HG02973 (cell line): ENCODE measurements around the gene FADS2.

ENCODE experiments used
- ATAC-seq: cut with Tn5 transposase; IDR thresholded peaks from one replicate; pipeline ENCODE4 v1.9.1; 2021; ENCODE audit warnings: moderate library complexity; ENCODE audit not compliant: unreplicated experiment

FADS2 gene

DNA sequence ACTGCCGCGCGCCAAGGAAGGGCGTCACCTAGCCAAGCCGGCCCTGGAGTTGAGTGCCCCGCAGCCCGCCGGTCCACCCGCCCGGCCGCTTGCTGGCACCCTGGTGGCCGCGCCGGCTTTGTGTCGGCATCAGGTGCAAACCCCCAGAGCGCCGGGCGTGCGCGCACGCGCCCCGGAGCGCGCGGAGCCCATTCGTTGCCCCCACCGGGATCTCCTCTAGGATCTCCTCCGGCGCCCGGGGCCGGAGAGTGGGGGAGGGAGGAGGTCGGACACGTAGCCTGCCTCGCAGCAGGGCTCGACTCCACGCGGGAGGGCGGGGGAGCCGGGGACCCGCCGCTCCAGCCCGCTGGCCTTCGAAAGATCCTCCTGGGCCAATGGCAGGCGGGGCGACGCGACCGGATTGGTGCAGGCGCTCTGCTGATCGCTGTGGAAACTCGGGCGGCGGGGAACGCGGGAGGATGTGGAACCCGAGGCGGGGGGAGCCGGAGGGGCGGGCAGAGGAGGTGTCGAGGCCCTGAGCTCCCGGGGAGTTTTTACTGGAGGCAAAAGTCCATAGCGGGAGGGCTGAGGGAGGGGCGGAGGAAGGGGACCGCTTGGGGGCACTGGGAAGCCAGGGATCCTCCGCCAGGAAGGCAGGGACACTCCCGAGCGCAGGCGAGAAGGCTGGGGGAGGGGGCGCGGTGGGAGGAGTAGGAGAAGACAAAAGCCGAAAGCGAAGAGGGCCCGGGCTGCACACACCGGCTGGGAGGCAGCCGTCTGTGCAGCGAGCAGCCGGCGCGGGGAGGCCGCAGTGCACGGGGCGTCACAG lies at the start of gene FADS2:
FADS2 (plus strand) TSS at position 730 of the 808 bp plus-strand sequence. CDS start 91 bp downstream, outside the sequence.
- peak; percentile 58 for ATAC-seq

DNA sequence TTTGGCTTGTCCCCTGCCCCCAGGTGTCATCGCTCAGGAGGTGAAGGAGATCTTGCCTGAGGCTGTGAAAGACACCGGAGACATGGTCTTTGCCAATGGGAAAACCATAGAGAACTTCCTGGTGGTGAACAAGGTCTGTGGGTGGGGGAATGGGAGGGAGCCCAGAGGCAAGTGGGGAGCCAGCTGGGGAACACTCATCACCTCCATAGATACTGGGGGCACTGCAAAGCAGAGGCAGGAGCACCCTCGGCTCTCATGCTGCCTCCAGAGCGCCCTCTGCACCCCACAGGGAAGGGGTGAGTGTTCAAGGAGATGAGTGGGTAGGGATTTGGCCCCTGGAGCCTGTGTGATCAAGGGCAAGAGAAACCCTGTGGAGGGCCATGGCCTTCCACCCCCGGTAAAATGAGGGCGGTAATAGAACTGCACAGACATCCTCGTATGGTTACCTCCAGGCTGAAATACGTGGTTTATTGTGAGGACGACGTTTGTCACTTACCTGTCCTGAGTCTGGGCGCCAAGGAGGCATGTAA lies 49.7 kb upstream of the FADS2 start:
- ATAC-seq: no peak

GRCh38 chr11:61778920-61779650 lies 49.0 kb upstream of the FADS2 start:
- ATAC-seq: no peak

GRCh38 chr11:61779666-61780525 lies 48.2 kb upstream of the FADS2 start:
- ATAC-seq: no peak

DNA sequence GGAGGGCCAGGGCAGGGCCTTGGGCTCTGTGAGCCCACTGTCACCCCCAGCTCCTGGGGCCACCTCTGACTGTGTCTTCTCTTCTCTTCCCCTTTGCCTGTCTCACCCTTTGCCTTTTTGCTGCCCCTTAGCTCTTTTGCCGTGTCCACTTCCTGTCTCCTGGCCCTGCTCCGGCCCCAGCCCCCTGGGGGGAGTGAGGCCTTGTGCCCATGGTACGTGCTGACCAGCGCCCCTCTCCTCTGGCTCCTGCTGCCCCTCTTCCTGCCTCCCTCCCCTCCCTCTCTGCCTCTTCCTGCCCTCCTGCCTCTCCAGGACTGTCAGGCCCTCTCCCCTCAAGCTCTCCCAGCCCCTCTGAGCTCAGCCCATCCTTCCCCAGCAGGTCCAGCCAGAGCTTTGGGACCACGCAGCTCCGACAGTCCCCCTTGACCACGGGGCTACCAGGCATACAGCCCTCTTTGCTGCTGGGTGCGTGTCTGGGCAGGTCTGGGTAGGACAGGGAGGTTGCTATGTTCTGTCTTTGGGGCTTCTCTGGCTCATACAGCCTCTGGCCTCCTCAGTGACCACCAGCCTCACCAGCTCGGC lies 47.4 kb upstream of the FADS2 start:
- no peak for ATAC-seq

DNA sequence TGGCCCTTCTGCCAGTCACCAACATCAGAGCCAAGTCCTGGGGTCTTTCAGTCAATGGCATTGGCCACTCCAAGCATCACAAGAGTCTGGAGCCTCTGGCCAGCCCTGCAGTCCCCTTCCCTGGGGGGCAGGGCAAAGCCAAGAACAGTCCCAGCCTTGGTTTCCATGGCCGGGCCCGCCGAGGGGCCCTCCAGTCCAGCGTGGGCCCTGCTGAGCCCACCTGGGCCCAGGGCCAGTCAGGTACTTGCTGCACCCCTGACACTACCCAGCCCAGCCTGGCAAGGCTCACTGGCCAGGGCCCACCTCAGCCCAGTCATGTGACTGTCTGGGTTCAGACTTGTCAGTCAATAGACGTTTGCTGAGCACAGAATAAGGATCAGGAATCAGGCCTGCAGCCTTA lies 46.5 kb upstream of the FADS2 start:
- ATAC-seq: no peak

- no peak for ATAC-seq
Observed at GRCh38 chr11:61782299-61782698, 45.8 kb upstream of the FADS2 start.

DNA sequence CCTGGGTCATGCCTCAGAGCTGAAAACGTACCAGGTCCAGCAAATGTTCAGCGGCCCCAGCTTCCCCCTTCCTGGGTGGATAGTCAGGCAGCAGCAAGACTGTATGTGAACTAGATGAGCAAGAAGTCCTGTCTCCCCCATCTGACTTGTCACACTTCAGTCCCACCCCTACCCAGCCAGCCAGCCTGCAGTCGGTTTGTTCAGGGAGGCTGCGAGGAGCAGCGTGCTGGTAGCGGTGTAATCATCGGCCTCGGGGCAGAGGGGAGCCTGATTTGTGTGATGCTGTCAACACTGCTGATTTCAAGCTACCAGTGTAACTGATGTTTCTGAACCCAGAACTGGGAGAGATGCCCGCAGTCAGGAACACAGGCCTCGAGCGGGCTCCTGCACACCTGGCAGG lies 45.3 kb upstream of the FADS2 start:
- no peak for ATAC-seq

DNA sequence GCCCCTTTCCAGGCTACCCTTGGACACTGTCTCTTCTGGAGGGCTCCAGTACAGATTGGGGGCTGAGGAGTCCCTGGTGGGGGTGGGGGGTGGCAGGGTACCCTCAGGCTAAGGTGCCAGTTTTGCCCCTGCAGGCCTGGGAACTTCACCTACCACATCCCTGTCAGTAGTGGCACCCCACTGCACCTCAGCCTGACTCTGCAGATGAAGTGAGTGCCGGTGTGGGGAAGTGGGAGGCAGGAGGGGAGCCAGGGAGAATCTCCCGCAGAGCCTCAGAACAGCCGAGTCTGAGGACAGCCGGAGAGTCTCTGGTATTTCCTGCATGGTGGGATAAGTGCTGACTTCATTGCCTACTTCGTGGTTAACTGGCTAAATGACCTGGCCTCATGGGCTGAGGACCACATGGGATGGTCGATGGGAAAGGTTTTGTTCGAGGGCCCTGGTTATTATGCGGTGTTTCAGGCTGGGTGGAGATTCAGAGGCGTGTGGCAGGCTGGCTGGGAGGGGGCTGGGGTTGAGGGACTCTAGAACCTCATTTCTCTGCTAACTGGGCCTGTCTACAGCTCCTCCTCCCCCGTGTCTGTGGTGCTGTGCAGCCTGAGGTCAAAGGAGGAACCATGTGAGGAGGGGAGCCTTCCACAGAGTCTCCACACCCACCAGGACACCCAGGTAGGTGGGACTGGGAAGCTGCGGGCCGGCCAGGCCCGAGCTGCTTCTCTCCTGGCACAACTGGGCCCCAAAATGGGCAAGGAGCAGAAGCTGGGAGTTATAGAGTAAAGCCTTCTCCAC lies 44.2 kb upstream of the FADS2 start:
- no peak for ATAC-seq

GRCh38 chr11:61784506-61784805 lies 43.6 kb upstream of the FADS2 start:
- ATAC-seq: no peak

GRCh38 chr11:61785837-61786402 lies 42.2 kb upstream of the FADS2 start:
- ATAC-seq: no peak

DNA sequence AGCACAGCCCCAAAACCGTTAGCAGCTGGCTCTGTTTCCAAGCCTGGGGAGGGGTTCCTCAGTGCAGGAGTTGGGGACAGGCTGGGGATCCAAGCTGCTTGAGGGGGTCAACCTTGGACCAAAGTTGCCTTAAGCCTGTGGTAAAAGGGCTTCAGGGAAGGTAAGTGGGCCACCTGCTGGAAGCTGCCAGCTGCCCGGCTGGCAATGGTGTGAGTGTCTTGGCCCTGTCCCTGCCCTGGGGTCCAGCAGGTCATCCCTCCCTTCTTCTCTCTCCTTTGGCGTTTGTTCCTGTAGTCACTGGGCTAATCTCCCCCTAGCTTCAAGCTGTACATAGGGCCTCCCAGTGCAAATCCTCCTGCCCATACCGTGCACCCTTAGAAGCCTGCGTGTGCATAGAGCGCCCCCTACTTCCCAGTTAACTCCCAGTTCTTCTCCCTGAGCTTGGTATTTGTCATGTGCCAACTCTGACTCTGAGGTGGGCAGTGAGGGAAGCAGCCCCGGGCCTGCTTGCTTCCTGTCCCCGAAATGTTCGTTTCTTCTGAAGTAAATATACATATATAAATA lies 40.1 kb upstream of the FADS2 start:
- no peak for ATAC-seq

DNA sequence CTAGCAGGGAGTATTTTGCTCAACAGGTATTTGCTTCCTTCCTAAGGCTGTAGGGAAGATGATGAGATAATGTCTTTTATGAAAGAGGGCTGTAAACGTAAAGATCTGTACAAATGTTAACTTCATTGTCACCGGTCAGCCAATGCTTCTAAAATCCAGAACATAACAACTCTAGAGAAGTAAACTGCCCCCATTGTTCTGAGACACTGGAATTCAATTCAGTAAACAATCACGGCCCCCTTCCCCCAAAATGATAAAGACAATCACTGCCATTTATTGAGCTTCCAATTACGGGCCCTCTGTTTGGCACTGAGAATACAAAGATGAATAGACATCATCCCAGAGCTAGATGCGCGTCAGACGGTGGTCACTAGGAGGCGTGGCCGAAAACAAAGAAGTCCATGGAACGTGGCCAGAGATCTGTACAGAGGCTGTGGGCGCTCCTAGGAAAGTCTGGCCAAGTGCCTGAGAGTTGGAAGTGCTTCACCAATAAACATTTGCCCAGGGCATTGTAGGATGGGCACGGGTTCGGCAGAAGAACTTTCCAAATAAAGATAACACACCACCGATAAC lies 36.3 kb upstream of the FADS2 start:
- ATAC-seq: no peak

- peak; percentile 76 for ATAC-seq
Observed at GRCh38 chr11:61792310-61793082, 35.6 kb upstream of the FADS2 start, which contains the start of the genes FEN1 and TMEM258. TSS of gene FEN1 (plus strand) at chr11:61792911. CDS start at chr11:61795362, 2,451 bp downstream. TSS of gene TMEM258 (minus strand) at chr11:61792599. CDS start at chr11:61792558, 41 bp downstream.

DNA sequence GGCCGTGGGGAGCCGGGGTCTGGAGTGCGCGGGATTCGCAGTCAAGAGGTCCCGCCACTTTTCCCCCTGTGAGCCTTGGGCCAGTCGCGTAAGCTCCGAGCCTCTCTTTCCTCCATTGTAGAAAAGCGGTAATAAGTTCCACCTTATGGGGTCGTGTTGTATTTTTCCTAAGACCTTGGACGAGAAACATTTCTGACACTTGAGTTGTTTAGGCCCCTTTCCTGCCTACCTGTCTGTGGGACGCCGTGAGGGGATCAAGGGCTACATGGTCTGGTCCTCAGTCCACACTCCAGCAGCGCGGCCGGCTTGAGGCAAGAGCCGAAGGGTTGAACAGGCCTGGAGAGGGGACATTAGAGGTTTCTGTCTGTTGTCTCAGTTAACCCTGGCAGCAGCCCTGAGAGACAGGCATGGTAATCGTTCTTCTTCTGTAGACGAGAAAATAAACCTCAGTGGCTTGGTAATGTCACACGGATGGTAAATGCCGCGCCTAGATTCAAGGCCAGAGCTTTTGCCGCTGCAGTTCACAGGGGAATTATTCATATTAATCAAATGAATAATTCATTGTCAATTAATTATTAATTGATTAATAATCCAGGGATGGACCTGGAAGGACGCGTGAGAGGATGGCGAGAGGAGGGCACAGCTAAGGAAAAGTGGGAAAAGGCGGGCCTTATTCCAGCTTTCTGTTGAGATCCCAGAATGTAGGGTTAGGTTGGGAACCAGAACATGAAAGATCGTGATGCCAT lies 34.8 kb upstream of the FADS2 start:
- ATAC-seq: no peak

DNA sequence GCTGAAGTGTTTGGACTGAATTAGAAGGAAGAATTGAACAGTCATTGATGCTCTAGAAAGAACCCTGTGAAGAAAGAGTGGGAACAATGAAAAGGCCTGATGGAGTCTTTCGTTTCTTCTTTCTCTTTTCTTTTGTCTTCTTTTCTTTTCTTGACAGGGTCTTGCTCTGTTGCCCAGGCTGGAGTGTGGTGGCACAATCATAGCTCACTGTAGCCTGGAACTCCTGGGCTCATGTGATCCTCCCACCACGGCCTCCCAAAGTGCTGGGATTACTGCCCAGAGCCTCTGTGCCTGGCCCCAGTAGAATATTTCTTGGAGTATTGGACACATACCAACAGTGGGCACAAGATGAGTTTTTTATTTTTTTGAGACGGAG lies 34.3 kb upstream of the FADS2 start:
- ATAC-seq: no peak

DNA sequence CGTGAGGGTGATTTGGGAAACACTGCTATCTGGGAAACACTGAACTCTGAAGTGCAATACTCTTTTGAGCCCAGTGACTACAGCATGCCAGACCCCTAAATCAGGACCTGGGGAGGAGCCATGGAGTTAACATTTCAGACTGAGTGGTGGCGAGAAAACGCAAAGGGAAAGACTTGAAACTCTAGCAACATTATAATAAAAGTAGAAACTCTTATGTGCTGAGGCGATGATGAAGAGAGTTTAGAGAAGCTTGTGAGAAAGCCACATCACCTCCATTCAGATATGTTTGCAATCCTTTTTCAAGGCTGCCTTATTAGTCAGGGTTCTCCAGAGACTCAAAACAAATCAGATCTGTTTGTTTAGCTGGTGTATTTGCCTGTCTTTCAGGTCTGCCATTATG lies 33.5 kb upstream of the FADS2 start:
- ATAC-seq: no peak

GRCh38 chr11:61795459-61795858 lies 32.6 kb upstream of the FADS2 start:
- ATAC-seq: no peak
